Bladder microvascular endothelial cell (primary cell): ENCODE results near the gene UBL3. TPM values are rescaled to one million over a fixed set of nuclear protein-coding genes. Genes with fewer than 3 reads are reported as not detected.

Experiments used
- total RNA-seq: library from RNA; depleted of rRNA; stranded (reverse); fragments of >200 nt; gene quantifications from 2 replicates; pipeline ENCODE4 v1.2.3, GENCODE V29; 2014

UBL3 gene
- 7.0 and 15.1 TPM in 2 replicates for total RNA-seq

GRCh38 chr13:29850213-29850898 lies at the start of gene UBL3:
Gene UBL3, minus strand, starts transcription at chr13:29850617. Its CDS starts 1,079 bp downstream, at chr13:29849538.

